ENCODE measurements around the gene EXOSC1. TPM values are rescaled to one million over a fixed set of nuclear protein-coding genes. Genes with fewer than 3 reads are reported as not detected.
"Not testable (repeated sequence)": the region's sequence is repeated elsewhere in the genome, so short reads cannot be mapped to it uniquely, and the experiment has no call there.

The EXOSC1 gene
- total and polyA plus RNA-seq, 2 experiments from 2014 or later: 34.7 to 51.7 TPM

GRCh38 chr10:97427571-97428179 is 18.1 kb downstream of the EXOSC1 start:
- Histone ChIP-seq H3K9me2 (replicated peaks; ENCODE audit: insufficient read depth) (no peaks in the 10 kb centered on the region), H2AFZ (no peak overlapping the region), H3K36me3 (replicated peaks; ENCODE audit: insufficient read depth, low read depth) (no peaks in the 10 kb centered on the region), H3K27me3 (no peaks in the 10 kb centered on the region), H3K4me2 (peak overlapping the region; percentile 90), H4K20me1 (ENCODE audit: insufficient read depth, poor library complexity, severe bottlenecking) (peaks cover 14% of the 10 kb centered on the region), H3K4me3 (peak overlapping the region; percentile 91), H3K79me2 (peaks cover 42% of the 10 kb centered on the region), H3K9me3 (ENCODE audit: low read depth) (no peaks in the 10 kb centered on the region), H3K27ac (peak overlapping the region; percentile 94), H3K4me1 (ENCODE audit: insufficient read depth) (peaks cover 16% of the 10 kb centered on the region)
- DNase-seq (ENCODE audit: low spot score): peak; percentile 68
- TF ChIP-seq CTCF (IDR thresholded peaks at IDR 0.05; ENCODE audit: poor library complexity) (no peak), EZH2phosphoT487 (IDR thresholded peaks at IDR 0.05; ENCODE audit: low read depth, severe bottlenecking, unreplicated experiment) (no peak), EZH2 (IDR thresholded peaks at IDR 0.05; ENCODE audit: borderline replicate concordance) (no peak)
- 6% methylated on average over 9 of the region's 9 CpGs for WGBS (ENCODE audit: low lambda C conversion rate, missing lambda C conversion rate)

- peak; percentile 38 for DNase-seq (ENCODE audit: low spot score)
- Histone ChIP-seq H3K27me3 (no peaks in the 10 kb centered on the region), H3K27ac (peak overlapping the region; percentile 94), H3K4me2 (peak overlapping the region; percentile 90), H3K79me2 (peaks cover 42% of the 10 kb centered on the region), H4K20me1 (ENCODE audit: insufficient read depth, poor library complexity, severe bottlenecking) (peaks cover 14% of the 10 kb centered on the region), H2AFZ (peak overlapping the region; percentile 73), H3K36me3 (replicated peaks; ENCODE audit: insufficient read depth, low read depth) (no peaks in the 10 kb centered on the region), H3K4me3 (peak overlapping the region; percentile 91), H3K4me1 (ENCODE audit: insufficient read depth) (peaks cover 16% of the 10 kb centered on the region), H3K9me2 (replicated peaks; ENCODE audit: insufficient read depth) (no peaks in the 10 kb centered on the region), H3K9me3 (ENCODE audit: low read depth) (no peaks in the 10 kb centered on the region)
- WGBS (ENCODE audit: low lambda C conversion rate, missing lambda C conversion rate): 3% methylated on average over 34 of the region's 34 CpGs
- TF ChIP-seq EZH2 (IDR thresholded peaks at IDR 0.05; ENCODE audit: borderline replicate concordance) (no peak), CTCF (IDR thresholded peaks at IDR 0.05; ENCODE audit: poor library complexity) (no peak), EZH2phosphoT487 (IDR thresholded peaks at IDR 0.05; ENCODE audit: low read depth, severe bottlenecking, unreplicated experiment) (no peak)
Observed at GRCh38 chr10:97426776-97427570, 18.8 kb downstream of the EXOSC1 start.

- Histone ChIP-seq H3K9me2 (replicated peaks; ENCODE audit: insufficient read depth) (no peaks in the 10 kb centered on the region), H3K36me3 (replicated peaks; ENCODE audit: insufficient read depth, low read depth) (no peaks in the 10 kb centered on the region), H3K27ac (peak within 1 kb of the TSS; percentile 94), H3K4me3 (peak within 1 kb of the TSS; percentile 91), H4K20me1 (ENCODE audit: insufficient read depth, poor library complexity, severe bottlenecking) (peaks cover 14% of the 10 kb centered on the region), H3K9me3 (ENCODE audit: low read depth) (no peaks in the 10 kb centered on the region), H3K79me2 (peaks cover 41% of the 10 kb centered on the region), H3K27me3 (no peaks in the 10 kb centered on the region), H3K4me2 (peak within 1 kb of the TSS; percentile 90), H2AFZ (peak within 1 kb of the TSS; percentile 96), H3K4me1 (ENCODE audit: insufficient read depth) (peaks cover 16% of the 10 kb centered on the region)
- TF ChIP-seq EZH2phosphoT487 (IDR thresholded peaks at IDR 0.05; ENCODE audit: low read depth, severe bottlenecking, unreplicated experiment): no peak
- no peak for TF ChIP-seq EZH2 (IDR thresholded peaks at IDR 0.05; ENCODE audit: borderline replicate concordance)
- peak; percentile 88 for TF ChIP-seq CTCF (IDR thresholded peaks at IDR 0.05; ENCODE audit: poor library complexity)
- DNase-seq (ENCODE audit: low spot score): peak; percentile 97
- WGBS (ENCODE audit: low lambda C conversion rate, missing lambda C conversion rate): under 1% methylated on average over 72 of the region's 90 CpGs
Observed at GRCh38 chr10:97425964-97426775, 19.6 kb downstream of the EXOSC1 start, which contains the start of gene PGAM1. PGAM1 (plus strand) TSS chr10:97426191; CDS start chr10:97426308, 117 bp downstream.

GRCh38 chr10:97423757-97424098 is 22.1 kb downstream of the EXOSC1 start:
- not testable (repeated sequence) for H3K36me3 ChIP-seq (replicated peaks; ENCODE audit: insufficient read depth, low read depth); H2AFZ ChIP-seq; H3K27me3 ChIP-seq; H3K9me3 ChIP-seq (ENCODE audit: low read depth); H3K9me2 ChIP-seq (replicated peaks; ENCODE audit: insufficient read depth); H3K4me2 ChIP-seq; H3K27ac ChIP-seq; H3K4me3 ChIP-seq; DNase-seq (ENCODE audit: low spot score)
- 94% methylated on average over 8 of the region's 8 CpGs for WGBS (ENCODE audit: low lambda C conversion rate, missing lambda C conversion rate)
- H3K4me1 ChIP-seq (ENCODE audit: insufficient read depth): peaks cover 15% of the 10 kb centered on the region
- H3K79me2 ChIP-seq: peaks cover 24% of the 10 kb centered on the region
- H4K20me1 ChIP-seq (ENCODE audit: insufficient read depth, poor library complexity, severe bottlenecking): peaks cover 12% of the 10 kb centered on the region
